HepG2 (cell line): Measurements from ENCODE around the gene TRAPPC1. TPM values are rescaled to one million over a fixed set of nuclear protein-coding genes. Genes with fewer than 3 reads are reported as not detected.

Source experiments
- ERF ChIP-seq: IDR thresholded peaks from 2 replicates; pipeline ENCODE4 v1.6.1; 2018; ENCODE audit warnings: missing biosample characterization, missing genetic modification reagents
- MBD4 ChIP-seq: IDR thresholded peaks from 2 replicates; pipeline ENCODE4 v1.6.1; 2012; ENCODE audit warnings: low read length, inconsistent platforms, borderline replicate concordance
- NFKB2 ChIP-seq: sonication (generic); formaldehyde crosslinking; IDR thresholded peaks from 2 replicates; pipeline ENCODE4 v1.4.0; 2020; ENCODE audit warnings: missing genetic modification reagents, borderline replicate concordance
- ONECUT2 ChIP-seq: sonication (generic); formaldehyde crosslinking; IDR thresholded peaks from 2 replicates; pipeline ENCODE4 v1.4.0; 2020; ENCODE audit warnings: missing genetic modification reagents
- PHF8 ChIP-seq: sonication (generic); formaldehyde crosslinking; IDR thresholded peaks from 2 replicates; pipeline ENCODE4 v1.5.0; 2020; ENCODE audit warnings: missing genetic modification reagents
- RORA ChIP-seq: sonication (generic); formaldehyde crosslinking; IDR thresholded peaks from 2 replicates; pipeline ENCODE4 v1.5.0; 2020; ENCODE audit warnings: mild to moderate bottlenecking, missing genetic modification reagents, moderate library complexity
- SETDB1 ChIP-seq: sonication (generic); formaldehyde crosslinking; IDR thresholded peaks from 2 replicates; pipeline ENCODE4 v1.5.1; 2020; ENCODE audit warnings: missing genetic modification reagents, mild to moderate bottlenecking, borderline replicate concordance
- TBL1XR1 ChIP-seq: fragments of 150-350 bp; IDR thresholded peaks from 2 replicates; pipeline ENCODE4 v1.6.1; 2014; ENCODE audit warnings: borderline replicate concordance, low read length; ENCODE audit not compliant: partially characterized antibody
- TBP ChIP-seq: sonication (generic); formaldehyde crosslinking; IDR thresholded peaks from 2 replicates; pipeline ENCODE4 v1.5.0; 2020; ENCODE audit warnings: missing genetic modification reagents
- TSC22D2 ChIP-seq: sonication (generic); formaldehyde crosslinking; IDR thresholded peaks from 2 replicates; pipeline ENCODE4 v1.5.1; 2020; ENCODE audit warnings: missing genetic modification reagents, mild to moderate bottlenecking, borderline replicate concordance
- ZEB1 ChIP-seq: IDR thresholded peaks from 2 replicates; pipeline ENCODE4 v1.6.1; 2012; ENCODE audit warnings: mild to moderate bottlenecking, low read depth, inconsistent platforms; ENCODE audit not compliant: insufficient replicate concordance
- ZFP36 ChIP-seq: fragments of 150-350 bp; IDR thresholded peaks from 2 replicates; pipeline ENCODE4 v1.6.1; 2018; ENCODE audit warnings: borderline replicate concordance, low read length, low read depth; ENCODE audit not compliant: partially characterized antibody
- ZNF260 ChIP-seq: sonication (generic); formaldehyde crosslinking; IDR thresholded peaks from 2 replicates; pipeline ENCODE4 v1.4.0; 2020; ENCODE audit warnings: missing genetic modification reagents, low read depth, mild to moderate bottlenecking, borderline replicate concordance
- ZNF282 ChIP-seq: fragments of 450-650 bp; IDR thresholded peaks from 2 replicates; pipeline ENCODE4 v1.6.1; 2018; ENCODE audit not compliant: partially characterized antibody
- ZNF446 ChIP-seq: sonication (generic); formaldehyde crosslinking; IDR thresholded peaks from 2 replicates; pipeline ENCODE4 v1.5.0; 2020; ENCODE audit warnings: mild to moderate bottlenecking, missing genetic modification reagents
- ZNF562 ChIP-seq: sonication (generic); formaldehyde crosslinking; IDR thresholded peaks from 2 replicates; pipeline ENCODE4 v1.8.0; 2022; ENCODE audit warnings: missing genetic modification reagents, borderline replicate concordance
- ZNF598 ChIP-seq: sonication (generic); formaldehyde crosslinking; IDR thresholded peaks from 2 replicates; pipeline ENCODE4 v1.5.1; 2020; ENCODE audit warnings: mild to moderate bottlenecking, missing genetic modification reagents, borderline replicate concordance
- ZZZ3 ChIP-seq: sonication (generic); formaldehyde crosslinking; IDR thresholded peaks from 2 replicates; pipeline ENCODE4 v1.4.0; 2020; ENCODE audit warnings: missing genetic modification reagents, mild to moderate bottlenecking, borderline replicate concordance
- polyA plus RNA-seq, 8 experiments: library from polyadenylated mRNA; depleted of rRNA in 3 of 8; stranded (reverse) in 7 of 8; unstranded in 1 of 8; fragments of >200 nt; fragmentation: Illumina TruSeq in 4 of 8; extraction: Trizol in 4 of 8; gene quantifications; 2 replicates each; pipeline versions ENCODE4 v1.2.1 to v1.2.3, GENCODE V29; 2011 to 2016; ENCODE audit warnings: low read depth in 4 of 8, missing spikeins in 1 of 8, mixed read lengths in 1 of 8; ENCODE audit not compliant: insufficient read depth in 1 of 8
- total RNA-seq, 5 experiments: library from RNA; depleted of rRNA; stranded (reverse); fragments of >200 nt; fragmentation: Illumina TruSeq; extraction: Trizol; gene quantifications; 2 replicates each; pipeline ENCODE4 v1.2.3, GENCODE V29; 2016; ENCODE audit warnings: low read depth in 1 of 5
- TF ChIP-seq, protein P1 (sequence below): sonication (generic); formaldehyde crosslinking; IDR thresholded peaks from 2 replicates; pipeline ENCODE4 v1.4.0; 2020; ENCODE audit warnings: missing genetic modification reagents
- TF ChIP-seq, protein P2 (sequence below): sonication (generic); formaldehyde crosslinking; IDR thresholded peaks from 2 replicates; pipeline ENCODE4 v1.4.0; 2020; ENCODE audit warnings: mild to moderate bottlenecking, missing genetic modification reagents, borderline replicate concordance
- TF ChIP-seq, protein P3 (sequence below): sonication (generic); formaldehyde crosslinking; IDR thresholded peaks from 2 replicates; pipeline ENCODE4 v1.8.1; 2023; ENCODE audit warnings: mild to moderate bottlenecking, inconsistent platforms, moderate library complexity, missing genetic modification reagents, borderline replicate concordance

TRAPPC1 gene
- total and polyA plus RNA-seq, 2 of the 13 experiments (the other 11 are each of a cell fraction or from before 2014, with no cell fraction given) = 28.1 to 44.9 TPM

DNA sequence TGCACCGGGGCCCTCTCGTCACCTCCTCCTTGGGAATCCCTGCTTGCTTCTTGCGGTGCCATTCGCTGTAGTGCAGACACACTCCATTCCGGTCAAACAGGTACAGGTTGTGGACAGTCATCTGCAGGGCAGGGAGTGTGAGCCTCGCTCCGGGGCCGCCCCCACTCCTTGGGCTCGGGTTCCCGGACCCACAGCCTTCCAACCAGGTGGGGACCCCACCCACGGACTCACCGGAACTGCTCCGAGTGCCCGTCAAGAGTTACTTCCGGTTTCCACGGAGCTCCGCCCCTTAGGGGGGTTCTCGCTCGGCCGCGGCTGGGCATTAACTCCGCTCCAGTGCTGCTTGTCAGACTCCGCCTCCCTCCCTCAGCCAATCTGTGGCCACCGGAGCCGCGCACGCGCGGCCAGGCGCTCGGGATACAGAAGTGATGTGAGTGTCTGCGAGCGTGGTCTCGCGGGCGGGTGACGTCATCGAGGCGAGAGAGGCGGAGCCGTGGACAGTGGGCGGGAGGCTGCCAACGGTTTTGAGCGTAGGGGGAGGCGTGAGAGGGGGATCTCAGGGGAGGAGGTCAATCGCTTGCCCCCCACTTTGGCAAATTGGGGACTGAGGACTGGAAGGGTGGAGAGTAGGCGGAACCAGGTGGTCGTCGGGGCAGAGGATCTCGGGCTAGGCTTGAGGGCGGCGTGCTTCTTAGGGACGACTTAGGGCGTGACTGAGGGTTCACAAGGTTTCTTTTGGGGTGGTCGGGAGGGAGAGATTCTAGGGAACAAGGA, at the start of gene TRAPPC1, which contains the start of gene CNTROB (continued):
- TF ChIP-seq ERF (CRISPR knock-in tag) (peak; percentile 84), PHF8 (CRISPR knock-in tag) (peak; percentile 87), ZFP36 (no peak), ZZZ3 (CRISPR knock-in tag) (peak; percentile 81; the same call in 1 of the 2 replicates), RORA (no peak), ZNF282 (no peak), TBL1XR1 (no peak), MBD4 (no peak), TBP (CRISPR knock-in tag) (no peak), ONECUT2 (CRISPR knock-in tag) (no peak), NFKB2 (CRISPR knock-in tag) (no peak; the same call in 1 of the 2 replicates), ZNF446 (CRISPR knock-in tag) (no peak), ZNF260 (CRISPR knock-in tag) (no peak), ZNF598 (0 out of 2 replicates have a peak, but pooled peaks have one; percentile 18), ZEB1 (no peak), ZNF562 (CRISPR knock-in tag) (no peak), TSC22D2 (CRISPR knock-in tag) (no peak), SETDB1 (no peak)
- TF ChIP-seq, protein P1, sequence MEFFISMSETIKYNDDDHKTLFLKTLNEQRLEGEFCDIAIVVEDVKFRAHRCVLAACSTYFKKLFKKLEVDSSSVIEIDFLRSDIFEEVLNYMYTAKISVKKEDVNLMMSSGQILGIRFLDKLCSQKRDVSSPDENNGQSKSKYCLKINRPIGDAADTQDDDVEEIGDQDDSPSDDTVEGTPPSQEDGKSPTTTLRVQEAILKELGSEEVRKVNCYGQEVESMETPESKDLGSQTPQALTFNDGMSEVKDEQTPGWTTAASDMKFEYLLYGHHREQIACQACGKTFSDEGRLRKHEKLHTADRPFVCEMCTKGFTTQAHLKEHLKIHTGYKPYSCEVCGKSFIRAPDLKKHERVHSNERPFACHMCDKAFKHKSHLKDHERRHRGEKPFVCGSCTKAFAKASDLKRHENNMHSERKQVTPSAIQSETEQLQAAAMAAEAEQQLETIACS (CRISPR knock-in tag) = no peak
- TF ChIP-seq, protein P2, sequence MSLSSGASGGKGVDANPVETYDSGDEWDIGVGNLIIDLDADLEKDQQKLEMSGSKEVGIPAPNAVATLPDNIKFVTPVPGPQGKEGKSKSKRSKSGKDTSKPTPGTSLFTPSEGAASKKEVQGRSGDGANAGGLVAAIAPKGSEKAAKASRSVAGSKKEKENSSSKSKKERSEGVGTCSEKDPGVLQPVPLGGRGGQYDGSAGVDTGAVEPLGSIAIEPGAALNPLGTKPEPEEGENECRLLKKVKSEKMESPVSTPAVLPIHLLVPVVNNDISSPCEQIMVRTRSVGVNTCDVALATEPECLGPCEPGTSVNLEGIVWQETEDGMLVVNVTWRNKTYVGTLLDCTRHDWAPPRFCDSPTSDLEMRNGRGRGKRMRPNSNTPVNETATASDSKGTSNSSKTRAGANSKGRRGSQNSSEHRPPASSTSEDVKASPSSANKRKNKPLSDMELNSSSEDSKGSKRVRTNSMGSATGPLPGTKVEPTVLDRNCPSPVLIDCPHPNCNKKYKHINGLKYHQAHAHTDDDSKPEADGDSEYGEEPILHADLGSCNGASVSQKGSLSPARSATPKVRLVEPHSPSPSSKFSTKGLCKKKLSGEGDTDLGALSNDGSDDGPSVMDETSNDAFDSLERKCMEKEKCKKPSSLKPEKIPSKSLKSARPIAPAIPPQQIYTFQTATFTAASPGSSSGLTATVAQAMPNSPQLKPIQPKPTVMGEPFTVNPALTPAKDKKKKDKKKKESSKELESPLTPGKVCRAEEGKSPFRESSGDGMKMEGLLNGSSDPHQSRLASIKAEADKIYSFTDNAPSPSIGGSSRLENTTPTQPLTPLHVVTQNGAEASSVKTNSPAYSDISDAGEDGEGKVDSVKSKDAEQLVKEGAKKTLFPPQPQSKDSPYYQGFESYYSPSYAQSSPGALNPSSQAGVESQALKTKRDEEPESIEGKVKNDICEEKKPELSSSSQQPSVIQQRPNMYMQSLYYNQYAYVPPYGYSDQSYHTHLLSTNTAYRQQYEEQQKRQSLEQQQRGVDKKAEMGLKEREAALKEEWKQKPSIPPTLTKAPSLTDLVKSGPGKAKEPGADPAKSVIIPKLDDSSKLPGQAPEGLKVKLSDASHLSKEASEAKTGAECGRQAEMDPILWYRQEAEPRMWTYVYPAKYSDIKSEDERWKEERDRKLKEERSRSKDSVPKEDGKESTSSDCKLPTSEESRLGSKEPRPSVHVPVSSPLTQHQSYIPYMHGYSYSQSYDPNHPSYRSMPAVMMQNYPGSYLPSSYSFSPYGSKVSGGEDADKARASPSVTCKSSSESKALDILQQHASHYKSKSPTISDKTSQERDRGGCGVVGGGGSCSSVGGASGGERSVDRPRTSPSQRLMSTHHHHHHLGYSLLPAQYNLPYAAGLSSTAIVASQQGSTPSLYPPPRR (CRISPR knock-in tag) = no peak
- TF ChIP-seq, protein P3, sequence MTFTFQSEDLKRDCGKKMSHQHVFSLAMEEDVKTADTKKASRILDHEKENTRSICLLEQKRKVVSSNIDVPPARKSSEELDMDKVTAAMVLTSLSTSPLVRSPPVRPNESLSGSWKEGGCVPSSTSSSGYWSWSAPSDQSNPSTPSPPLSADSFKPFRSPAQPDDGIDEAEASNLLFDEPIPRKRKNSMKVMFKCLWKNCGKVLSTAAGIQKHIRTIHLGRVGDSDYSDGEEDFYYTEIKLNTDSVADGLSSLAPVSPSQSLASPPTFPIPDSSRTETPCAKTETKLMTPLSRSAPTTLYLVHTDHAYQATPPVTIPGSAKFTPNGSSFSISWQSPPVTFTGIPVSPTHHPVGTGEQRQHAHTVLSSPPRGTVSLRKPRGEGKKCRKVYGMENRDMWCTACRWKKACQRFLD (CRISPR knock-in tag) = no peak
